ENCODE data around the gene SMARCA2. TPM values are rescaled to one million over a fixed set of nuclear protein-coding genes. Genes with fewer than 3 reads are reported as not detected.
A peak's percentile ranks its signal among the peaks of the same experiment; 100 is the strongest.

The SMARCA2 gene
- polyA plus RNA-seq, 10 donors: 89.7 to 134 (median 105) TPM

- DNase-seq: no peak
Measured at GRCh38 chr9:2208991-2209390, 193.8 kb downstream of the SMARCA2 start.

- DNase-seq: no peak
Measured at GRCh38 chr9:2209400-2209799, 194.3 kb downstream of the SMARCA2 start.

DNA sequence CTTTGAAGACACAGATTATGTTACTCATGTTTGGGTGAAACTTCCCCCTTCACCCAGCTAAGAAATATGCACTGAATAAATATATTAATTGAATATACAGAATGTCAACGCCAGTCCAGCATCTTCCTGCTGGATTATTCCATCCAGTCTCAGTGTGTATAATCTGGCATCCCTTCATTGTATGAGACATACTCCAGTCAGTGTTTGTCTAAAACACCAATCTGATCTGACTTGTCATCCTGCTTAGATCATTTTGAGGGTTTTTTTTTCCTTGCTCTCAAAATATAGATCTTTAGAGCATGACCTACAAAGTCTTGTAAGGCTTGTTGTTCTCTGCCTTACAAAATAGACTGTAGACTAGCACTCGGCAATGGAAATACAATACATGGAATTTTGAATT lies 195.1 kb downstream of the SMARCA2 start:
- DNase-seq: no peak

- DNase-seq: no peak
Measured at GRCh38 chr9:2213830-2214468, 198.8 kb downstream of the SMARCA2 start.

DNA sequence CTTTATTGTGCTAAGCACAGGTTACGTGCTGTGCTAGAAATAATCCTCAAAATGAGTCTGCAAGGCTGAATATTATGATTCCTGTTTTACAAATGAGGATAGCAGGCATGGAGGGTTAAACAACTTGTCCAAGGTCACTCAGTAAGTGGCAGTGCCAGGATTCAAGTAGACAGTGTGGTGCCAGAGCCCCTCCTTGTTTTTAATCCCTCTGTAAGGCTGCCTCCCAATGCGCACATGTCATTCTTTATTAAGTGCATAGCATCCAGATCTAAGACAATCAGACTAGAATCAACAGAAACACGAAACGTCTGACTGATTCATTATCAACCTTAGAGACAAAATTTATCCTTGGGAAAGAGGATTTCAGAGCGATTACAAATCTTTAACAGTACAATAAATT lies 199.6 kb downstream of the SMARCA2 start:
- DNase-seq: no peak

- no peak for DNase-seq
Measured at GRCh38 chr9:2215921-2216441, 200.8 kb downstream of the SMARCA2 start.

GRCh38 chr9:2216591-2216990 lies 201.4 kb downstream of the SMARCA2 start:
- DNase-seq: no peak

DNA sequence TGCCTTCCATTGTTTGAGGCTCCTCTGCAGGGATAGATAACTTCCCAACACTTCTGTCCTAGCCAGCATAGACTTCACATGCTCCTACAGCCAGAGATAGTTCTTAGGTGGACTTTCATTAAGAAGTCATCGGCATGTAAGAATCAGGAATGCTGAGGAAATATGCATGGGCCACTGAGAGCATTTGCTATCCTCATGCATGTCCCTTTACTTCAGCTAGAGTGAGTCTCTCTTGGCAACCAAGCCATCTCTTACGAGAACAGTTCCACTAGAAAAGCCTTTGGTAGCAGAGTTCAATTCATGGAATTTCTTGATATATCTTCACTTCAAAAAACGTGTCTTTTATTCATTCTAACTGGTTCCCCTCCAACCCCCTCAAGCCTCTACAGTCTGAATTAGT lies 202.4 kb downstream of the SMARCA2 start:
- no peak for DNase-seq

DNA sequence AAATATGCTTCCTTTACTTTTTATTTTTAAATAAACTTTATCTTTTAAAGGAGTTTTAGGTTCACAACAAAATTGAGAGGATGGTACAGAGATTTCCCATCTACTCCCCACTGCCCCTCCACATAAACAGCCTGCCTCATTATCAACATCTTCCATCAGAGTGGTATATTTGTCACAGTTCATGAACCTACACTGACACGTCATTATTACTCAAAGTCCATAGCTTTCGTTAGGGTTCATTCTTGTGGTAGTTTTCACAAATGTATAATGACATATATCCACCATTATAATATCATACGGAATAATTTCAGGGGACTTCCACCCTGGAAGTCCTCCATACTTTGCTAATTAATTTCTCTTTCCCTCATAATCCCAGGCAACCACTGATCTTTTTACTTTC lies 204.9 kb downstream of the SMARCA2 start:
- no peak for DNase-seq

- no peak for DNase-seq
Measured at GRCh38 chr9:2227144-2227867, 212.2 kb downstream of the SMARCA2 start.

- peak in 1 of 3 donors; percentile 31 for DNase-seq
Measured at GRCh38 chr9:2228132-2228531, 213.0 kb downstream of the SMARCA2 start.

DNA sequence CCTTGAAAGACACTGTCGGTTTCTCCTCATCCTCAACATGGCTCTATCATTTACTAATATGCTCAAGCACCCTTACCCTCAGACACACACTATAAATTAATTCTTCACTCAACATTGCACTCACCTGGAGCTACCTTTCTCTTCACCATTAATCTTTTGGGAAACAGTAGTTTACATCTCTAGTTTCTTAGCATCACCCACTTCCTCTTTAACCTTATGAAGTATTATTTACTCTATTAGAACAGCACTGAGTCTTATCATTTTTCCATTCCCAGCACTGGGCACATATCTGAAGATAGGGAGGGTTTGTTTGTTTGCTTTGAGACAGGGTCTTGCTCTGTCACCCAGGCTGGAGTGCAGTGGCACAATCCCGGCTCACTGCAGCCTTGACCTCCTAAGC lies 213.5 kb downstream of the SMARCA2 start:
- no peak for DNase-seq

GRCh38 chr9:2229109-2229721 lies 214.1 kb downstream of the SMARCA2 start:
- DNase-seq: peak in 1 of 3 donors; percentile 15

DNA sequence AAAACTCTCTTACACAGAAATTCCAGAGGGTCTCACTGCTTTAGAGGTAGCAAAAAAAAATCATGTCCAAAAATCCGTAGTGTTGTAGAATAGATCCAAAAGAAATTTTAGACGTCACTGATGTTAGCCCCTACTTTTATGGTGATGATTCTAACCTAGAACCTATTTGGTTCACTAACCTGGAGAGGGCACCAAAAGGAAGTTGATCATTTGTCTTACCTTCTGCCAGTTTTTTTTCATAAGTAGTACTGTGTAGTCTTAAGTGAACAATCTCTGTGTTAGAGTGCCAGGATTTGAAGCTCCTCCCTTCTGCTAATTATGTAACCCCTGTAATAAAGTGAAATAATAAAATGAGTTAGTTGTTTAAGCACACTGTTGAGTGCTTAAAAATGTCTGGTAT lies 215.2 kb downstream of the SMARCA2 start:
- DNase-seq: no peak

DNA sequence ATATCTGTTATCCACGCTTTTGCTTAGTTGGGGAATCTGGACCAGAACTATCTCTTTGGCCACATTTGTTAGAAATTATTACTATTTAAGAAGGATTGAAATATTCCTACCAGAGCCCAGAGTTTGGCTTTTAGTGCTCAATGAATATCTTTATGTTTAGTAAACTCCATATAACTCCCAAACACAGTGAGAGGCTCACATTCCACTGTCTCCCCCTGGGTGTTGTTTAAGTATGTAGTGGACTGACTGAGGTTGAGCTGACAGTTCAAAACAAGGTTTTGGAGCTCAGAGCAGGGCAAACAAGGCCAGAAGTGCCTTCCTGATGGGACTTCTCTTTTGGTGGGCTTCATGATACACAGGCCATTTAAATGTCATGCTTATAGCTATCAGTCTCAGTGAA lies 216.0 kb downstream of the SMARCA2 start:
- DNase-seq: peak in 1 of 3 donors; percentile 63

DNA sequence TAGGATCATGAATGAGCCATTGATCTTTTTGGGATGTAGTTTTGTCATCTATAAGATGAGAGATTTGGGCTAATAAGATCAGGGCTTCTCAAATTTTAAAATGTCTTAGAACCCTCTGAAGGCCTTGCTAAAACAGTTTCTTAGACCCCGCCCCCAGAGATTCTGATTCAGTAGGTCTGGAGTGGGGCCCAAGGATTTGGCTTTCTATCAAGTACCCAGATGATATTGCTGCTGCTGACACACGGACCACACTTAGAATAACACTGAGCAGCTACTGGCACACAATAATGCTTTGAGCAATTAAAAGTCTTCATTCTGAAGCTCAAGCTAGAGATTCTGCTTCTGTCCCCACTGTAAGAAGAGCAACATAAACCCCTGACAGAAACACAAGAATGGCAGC lies 216.7 kb downstream of the SMARCA2 start:
- peak in 1 of 3 donors; percentile 27 for DNase-seq

DNA sequence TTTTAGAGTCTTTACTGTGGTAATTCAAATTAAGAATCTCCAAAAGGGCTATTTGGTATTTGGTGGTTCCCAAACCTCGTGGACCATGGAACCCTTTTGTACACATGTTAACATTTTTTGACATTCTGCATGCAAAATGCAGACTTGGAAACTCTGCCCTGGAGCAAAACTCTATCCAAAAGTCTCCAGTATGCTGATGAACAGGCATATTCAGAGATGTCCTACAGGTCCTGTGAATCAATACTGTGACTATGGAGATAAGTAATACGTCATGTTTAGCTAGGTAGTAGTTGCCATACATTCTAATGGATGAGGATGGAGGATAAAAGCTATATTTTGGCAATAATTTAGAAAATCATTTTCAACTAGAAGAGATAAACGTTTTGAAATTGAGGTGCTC lies 218.1 kb downstream of the SMARCA2 start:
- DNase-seq: no peak

GRCh38 chr9:2234371-2234893 lies 219.3 kb downstream of the SMARCA2 start:
- DNase-seq: peak in 2 of 3 donors; percentile 31 to 32

- no peak for DNase-seq
Measured at GRCh38 chr9:2235623-2236022, 220.5 kb downstream of the SMARCA2 start.

DNA sequence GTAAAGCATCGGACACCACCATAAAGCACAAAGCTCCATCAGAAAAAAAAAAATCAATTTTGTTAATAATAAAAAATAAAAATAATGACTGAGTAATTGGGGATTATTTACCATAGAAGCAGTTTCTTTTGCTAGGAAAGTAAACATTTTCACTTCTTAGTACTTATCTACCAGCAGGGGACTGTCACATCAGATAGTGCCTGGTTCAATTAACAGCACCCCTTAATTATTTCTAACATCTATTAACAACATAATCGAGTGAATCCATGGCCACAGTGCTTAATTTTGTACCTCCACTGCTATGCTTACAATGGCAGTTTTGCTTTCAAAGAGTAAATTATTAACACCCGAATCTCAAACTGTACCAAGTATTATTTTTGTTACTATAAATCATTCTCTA lies 221.7 kb downstream of the SMARCA2 start:
- no peak for DNase-seq

DNA sequence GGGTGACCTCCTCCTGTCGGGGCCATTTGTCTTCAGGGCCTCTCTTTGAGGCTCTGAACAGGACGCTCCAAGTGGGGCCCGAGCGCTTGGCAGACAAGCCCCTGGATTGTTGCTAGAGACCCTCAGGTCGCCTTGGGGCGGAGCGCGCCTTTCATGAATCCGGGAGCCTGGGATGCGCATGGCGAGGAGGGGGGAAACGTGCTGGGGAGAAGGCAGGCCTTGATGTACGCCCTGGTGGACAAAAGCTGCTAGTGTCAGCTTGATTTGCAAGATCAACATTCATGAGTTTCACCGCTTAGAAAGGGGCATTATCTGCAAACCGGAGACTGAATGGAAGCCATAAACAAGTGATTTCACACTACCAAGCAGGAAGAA lies 226.3 kb downstream of the SMARCA2 start:
- peak in 2 of 3 donors; percentile 78 to 80 for DNase-seq

DNA sequence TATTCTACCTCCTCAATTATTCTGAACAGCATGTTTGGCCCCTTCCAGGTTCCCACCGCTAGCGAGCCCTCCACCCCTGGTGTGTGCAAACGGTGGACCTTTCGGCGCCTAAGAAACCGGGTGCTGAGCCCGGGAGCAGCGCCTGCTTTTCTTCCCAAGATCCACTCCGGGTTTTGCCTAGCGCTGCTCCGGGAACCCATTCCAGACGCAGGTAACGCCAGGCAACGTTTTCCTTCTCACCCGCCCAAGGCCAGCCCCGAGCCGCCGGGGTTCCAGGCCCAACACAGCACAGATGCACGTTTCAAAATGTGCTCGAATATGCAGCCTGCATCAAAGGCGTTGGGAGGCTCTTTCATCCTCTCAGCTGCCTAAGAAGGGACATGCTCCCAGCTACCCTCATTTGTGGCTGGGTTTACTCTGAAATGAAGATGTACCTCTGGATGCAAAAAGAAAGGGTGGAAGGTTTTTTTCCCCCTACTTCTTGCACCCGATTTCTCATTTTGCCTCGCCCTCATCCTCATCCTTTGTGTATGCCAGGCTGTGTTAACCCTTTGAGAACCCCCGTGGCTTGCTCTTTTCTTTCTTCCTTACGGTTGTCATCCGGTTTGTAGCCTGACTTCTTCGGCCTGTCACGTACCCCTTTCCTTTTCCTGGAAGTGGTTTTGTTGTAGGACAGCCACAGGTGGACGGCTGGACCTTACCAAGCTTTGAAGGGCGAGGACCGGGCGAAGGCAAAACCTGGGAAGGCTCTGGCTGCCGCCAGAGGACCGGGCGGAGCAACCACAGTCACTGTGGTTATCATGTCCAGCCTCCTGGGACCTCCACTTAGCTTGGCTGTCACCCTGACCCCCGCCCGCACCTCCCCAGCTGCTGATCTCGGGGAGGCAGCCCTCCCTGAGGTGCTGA lies 226.9 kb downstream of the SMARCA2 start:
- DNase-seq: peak; percentile 90 to 97 (median 95)

All from muscle of back (tissue), 11 donors.